Effector memory CD8-positive, alpha-beta T cell (primary cell): Measurements from ENCODE around the gene KCTD17.
"Not testable (repeated sequence)": the region's sequence is repeated elsewhere in the genome, so short reads cannot be mapped to it uniquely, and the experiment has no call there.

ENCODE experiments used
- ATAC-seq: fragments of 150-1000 bp; cut with Tn5 transposase; replicated peaks from 2 replicates; pipeline ENCODE4 v1.10.0; 2021; ENCODE audit warnings: mild to moderate bottlenecking, moderate library complexity
- DNase-seq, 3 experiments: peaks; one replicate each; pipeline ENCODE4 v3.0.0; 2021
- H3K27ac Mint-ChIP-seq, 2 donors: one replicate each; pipeline ENCODE4 v1.8.0; 2022; ENCODE audit warnings: mild to moderate bottlenecking in 2 of 2, mixed read lengths in 2 of 2, moderate library complexity in 2 of 2
- H3K27me3 Mint-ChIP-seq, 2 donors: one replicate each; pipeline ENCODE4 v1.8.0; 2022; ENCODE audit warnings: mixed read lengths in 2 of 2
- H3K36me3 Mint-ChIP-seq: one replicate; pipeline ENCODE4 v1.8.0; 2022; ENCODE audit warnings: mild to moderate bottlenecking, moderate library complexity, mixed read lengths; ENCODE audit not compliant: insufficient read depth
- H3K4me1 Mint-ChIP-seq, 2 donors: one replicate each; pipeline ENCODE4 v1.8.0; 2022; ENCODE audit warnings: low read depth in 2 of 2, mixed read lengths in 2 of 2
- H3K4me3 Mint-ChIP-seq, 2 donors: one replicate each; pipeline ENCODE4 v1.8.0; 2022; ENCODE audit warnings: mild to moderate bottlenecking in 2 of 2, mixed read lengths in 2 of 2, moderate library complexity in 2 of 2
- H3K9me3 Mint-ChIP-seq, 2 donors: one replicate each; pipeline ENCODE4 v1.8.0; 2022; ENCODE audit warnings: mixed read lengths in 2 of 2

The KCTD17 gene

DNA sequence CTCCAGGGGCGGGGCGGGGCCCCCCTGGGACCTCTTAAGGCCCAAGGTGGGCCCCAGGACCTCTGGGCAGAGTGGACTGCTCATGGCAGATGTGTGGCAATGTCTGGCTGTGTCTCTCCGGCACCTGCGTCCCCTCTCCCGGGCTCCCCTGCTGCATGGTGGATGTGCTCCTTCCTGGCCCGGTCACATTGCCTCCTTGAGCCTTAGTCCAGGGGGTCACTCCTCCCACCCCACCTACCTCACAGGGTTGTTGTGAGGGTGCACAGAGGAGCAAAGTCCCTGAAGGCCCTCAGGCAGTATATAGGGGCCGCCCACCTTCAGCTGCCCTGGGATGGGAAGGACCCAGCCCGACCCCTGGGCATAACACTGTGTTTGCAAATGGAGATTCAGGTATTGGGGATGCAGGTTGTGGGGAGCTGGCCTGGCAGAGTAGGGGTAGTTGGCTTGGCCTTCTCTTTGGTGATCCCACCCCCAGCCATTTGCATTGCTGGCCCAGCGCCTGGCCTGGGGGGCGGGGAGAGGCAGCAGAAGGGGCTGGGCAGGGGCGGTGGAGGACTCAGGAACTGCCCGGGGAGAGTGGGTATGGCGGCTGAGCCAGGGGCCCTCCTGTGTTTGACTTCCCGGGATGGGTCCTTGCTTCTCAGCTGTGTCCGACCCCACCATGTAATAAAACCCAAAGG lies 11.3 kb downstream of the KCTD17 start:
- Mint-ChIP-seq H3K27me3 (peaks cover 0 to 5% of the 10 kb centered on the region in 2 donors), H3K9me3 (no peaks in the 10 kb centered on the region), H3K36me3 (peaks cover 17% of the 10 kb centered on the region), H3K4me3 (no peak overlapping the region), H3K4me1 (peaks cover 0 to 7% of the 10 kb centered on the region in 2 donors), H3K27ac (no peak overlapping the region)
- no peak for ATAC-seq
- DNase-seq, result no peak

DNA sequence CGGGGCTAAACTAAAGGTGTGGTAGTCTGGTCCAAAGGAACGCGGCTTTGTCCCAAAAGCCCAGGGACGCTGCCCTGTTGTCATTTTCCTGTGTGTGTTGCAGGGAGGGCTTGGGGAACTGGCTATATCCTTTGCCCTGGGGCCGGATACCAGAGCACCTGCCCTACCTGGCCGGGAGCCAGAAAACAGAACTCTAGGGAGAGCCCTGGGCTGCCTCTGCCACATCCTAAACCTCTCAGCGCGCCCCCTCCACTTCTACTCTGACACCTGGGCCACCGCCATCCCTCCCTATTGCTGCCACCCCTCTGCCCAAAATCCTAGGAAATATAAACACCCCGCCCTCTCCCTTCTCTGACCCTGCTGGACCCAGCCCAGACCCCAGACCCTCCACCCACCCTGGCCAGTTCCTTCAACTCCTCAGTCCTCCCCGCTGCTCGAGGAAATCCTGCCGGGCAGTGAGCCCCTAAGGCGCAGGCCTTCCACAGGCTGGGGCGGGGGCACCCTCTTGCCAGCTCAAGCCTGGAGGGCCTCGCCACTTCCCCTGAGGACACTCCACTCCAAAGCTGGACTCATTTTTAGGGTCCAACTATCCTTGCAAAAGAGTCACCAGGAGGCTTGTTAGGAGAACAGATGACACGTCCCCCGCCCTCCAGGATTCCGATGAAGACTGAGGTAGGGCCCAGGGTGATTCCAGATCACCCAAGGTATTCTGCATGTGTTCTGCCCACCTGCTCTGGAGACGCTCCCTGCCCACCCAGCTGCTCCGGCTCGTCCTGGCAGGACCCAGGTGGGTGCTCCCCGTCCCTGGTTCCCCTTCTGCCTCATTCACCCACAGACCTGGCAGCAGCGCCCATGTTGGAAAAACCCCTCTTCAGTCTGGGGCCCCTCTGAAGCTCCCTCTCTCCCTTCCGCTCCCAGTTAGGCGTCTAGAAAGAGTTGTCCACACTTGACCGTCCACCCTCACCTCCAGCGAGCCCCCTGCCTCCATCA lies 12.2 kb downstream of the KCTD17 start:
- H3K4me1 Mint-ChIP-seq, result peaks cover 0 to 7% of the 10 kb centered on the region in 2 donors
- no peaks in the 10 kb centered on the region for H3K9me3 Mint-ChIP-seq
- H3K36me3 Mint-ChIP-seq, result peaks cover 12% of the 10 kb centered on the region
- ATAC-seq, result no peak
- peaks cover 0 to 12% of the 10 kb centered on the region in 2 donors for H3K27me3 Mint-ChIP-seq
- H3K4me3 Mint-ChIP-seq, result no peak overlapping the region
- H3K27ac Mint-ChIP-seq, result peak overlapping the region in 1 of 2 donors; percentile 44
- DNase-seq, result no peak

DNA sequence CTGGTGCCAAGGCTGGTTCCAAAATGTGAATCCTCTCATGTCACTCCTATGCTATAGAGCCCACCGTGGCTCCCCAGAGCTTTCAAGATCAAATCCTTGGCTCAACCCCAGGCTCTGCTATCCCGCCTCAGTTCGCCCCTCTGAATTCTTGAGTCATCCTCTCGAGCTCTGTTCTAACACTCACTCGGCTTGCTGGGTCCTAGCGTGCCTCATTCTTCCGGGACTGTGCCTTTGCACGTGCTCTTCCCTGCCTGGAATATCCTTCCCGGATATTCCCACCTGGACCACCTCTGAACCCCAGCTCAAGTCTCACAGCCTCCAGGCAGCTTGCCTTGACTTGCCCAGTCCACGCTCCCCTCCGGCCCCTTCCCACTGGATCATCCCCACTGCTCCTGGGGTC lies 13.0 kb downstream of the KCTD17 start:
- Mint-ChIP-seq H3K36me3 (peaks cover 11% of the 10 kb centered on the region), H3K9me3 (no peaks in the 10 kb centered on the region), H3K27ac (peak overlapping the region in 1 of 2 donors; percentile 44), H3K4me3 (no peak overlapping the region), H3K4me1 (peaks cover 0 to 7% of the 10 kb centered on the region in 2 donors), H3K27me3 (peaks cover 2 to 12% of the 10 kb centered on the region in 2 donors)
- no peak for ATAC-seq
- no peak for DNase-seq

DNA sequence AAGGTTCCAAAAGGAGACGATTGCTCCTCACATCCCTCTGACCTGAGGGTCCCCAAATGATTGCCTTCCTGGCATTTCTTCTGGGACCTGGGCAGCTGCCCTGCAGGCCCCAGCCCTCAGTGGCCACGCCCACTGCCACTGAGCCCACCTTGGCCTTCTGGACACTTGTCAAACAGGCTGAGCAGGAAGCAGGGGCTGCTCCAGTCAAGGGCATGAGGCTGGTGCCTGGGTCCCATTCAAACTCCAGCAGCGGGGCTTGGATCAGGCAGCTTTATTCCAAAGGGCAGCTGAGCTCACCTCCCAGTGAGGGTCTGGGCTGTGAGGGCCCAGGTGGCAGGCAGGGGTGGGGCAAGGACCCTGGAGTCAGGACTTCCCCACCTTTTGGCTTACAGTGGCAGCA lies 13.6 kb downstream of the KCTD17 start:
- H3K4me1 Mint-ChIP-seq, result peaks cover 0 to 6% of the 10 kb centered on the region in 2 donors
- ATAC-seq, result no peak
- no peak overlapping the region for H3K4me3 Mint-ChIP-seq
- H3K9me3 Mint-ChIP-seq, result no peaks in the 10 kb centered on the region
- peaks cover 8 to 12% of the 10 kb centered on the region in 2 donors for H3K27me3 Mint-ChIP-seq
- DNase-seq, result no peak
- peaks cover 8% of the 10 kb centered on the region for H3K36me3 Mint-ChIP-seq
- no peak overlapping the region for H3K27ac Mint-ChIP-seq

DNA sequence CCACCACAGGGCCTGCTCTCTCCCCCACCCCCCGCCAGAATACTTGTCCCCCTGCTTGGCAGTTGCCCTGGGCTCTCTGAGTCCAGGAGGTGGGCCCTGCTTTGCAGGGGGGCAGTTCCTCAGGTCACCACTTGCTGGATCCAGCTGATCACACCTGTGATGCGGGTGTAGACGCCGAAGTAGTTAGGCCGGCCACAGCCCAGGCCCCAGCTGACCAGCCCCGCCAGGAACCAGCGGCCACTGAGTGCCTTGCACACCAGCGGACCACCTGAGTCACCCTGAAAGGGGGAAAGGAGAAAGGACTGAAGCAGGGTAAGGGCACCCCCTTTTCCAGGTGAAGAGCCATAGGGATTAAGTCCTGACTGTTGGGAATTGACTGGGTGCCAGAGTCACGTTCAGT lies 14.4 kb downstream of the KCTD17 start:
- ATAC-seq (no peak), DNase-seq (no peak)
- H3K4me1 Mint-ChIP-seq, result peaks cover 0 to 4% of the 10 kb centered on the region in 2 donors
- peaks cover 10 to 12% of the 10 kb centered on the region in 2 donors for H3K27me3 Mint-ChIP-seq
- peaks cover 8% of the 10 kb centered on the region for H3K36me3 Mint-ChIP-seq
- no peaks in the 10 kb centered on the region for H3K9me3 Mint-ChIP-seq
- peak overlapping the region in 1 of 2 donors; percentile 10 for H3K27ac Mint-ChIP-seq
- H3K4me3 Mint-ChIP-seq, result no peak overlapping the region

DNA sequence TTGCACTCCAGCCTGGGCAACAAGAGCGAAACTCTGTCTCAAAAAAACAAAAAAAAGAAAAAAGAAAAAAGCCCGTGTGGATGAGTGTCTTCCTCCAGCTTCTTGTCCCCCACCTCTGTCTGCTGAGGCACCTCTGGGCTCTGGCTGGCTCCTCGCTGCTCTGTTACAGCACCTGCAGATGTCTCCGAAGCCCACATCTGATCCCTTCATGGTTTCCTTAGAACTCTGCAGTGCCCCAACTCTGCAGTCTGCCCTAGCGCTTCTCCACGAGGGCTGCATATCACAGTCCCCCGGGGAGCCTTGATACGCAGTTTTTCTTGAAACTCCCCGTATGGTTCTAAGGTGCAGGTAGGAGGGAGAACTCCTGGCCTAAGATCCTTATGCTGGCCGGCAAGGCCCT lies 15.9 kb downstream of the KCTD17 start:
- DNase-seq, result no peak
- H3K4me1 Mint-ChIP-seq, result peaks cover 0 to 2% of the 10 kb centered on the region in 2 donors
- H3K4me3 Mint-ChIP-seq, result no peak overlapping the region
- H3K36me3 Mint-ChIP-seq, result peaks cover 8% of the 10 kb centered on the region
- no peaks in the 10 kb centered on the region for H3K9me3 Mint-ChIP-seq
- H3K27ac Mint-ChIP-seq, result no peak overlapping the region
- H3K27me3 Mint-ChIP-seq, result peaks cover 10 to 12% of the 10 kb centered on the region in 2 donors
- ATAC-seq, result no peak

DNA sequence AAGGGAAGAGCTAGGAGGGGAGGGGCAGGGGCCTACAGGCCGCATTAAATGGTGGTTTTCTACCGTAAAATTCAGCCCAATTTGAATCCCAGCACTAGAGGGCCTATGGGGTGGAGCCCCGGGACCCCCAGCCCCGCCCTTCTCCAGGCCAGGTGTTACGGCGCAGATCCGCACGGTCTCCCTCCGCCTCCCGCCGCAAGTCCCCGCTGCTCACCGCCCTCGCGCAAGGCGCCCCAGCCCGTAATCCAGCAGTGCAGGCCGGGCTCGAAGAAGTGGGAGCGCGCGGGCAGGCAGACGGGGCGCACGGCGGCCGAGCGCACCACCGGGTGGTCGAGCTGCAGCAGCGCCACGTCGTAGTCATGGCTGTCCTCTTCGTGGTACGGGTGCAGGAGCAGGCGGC lies 17.3 kb downstream of the KCTD17 start:
- DNase-seq, result no peak
- no peak overlapping the region for H3K4me3 Mint-ChIP-seq
- ATAC-seq, result peak; percentile 26
- H3K27me3 Mint-ChIP-seq, result peaks cover 10 to 12% of the 10 kb centered on the region in 2 donors
- peaks cover 0 to 2% of the 10 kb centered on the region in 2 donors for H3K4me1 Mint-ChIP-seq
- H3K9me3 Mint-ChIP-seq, result no peaks in the 10 kb centered on the region
- H3K36me3 Mint-ChIP-seq, result peaks cover 8% of the 10 kb centered on the region
- no peak overlapping the region for H3K27ac Mint-ChIP-seq

DNA sequence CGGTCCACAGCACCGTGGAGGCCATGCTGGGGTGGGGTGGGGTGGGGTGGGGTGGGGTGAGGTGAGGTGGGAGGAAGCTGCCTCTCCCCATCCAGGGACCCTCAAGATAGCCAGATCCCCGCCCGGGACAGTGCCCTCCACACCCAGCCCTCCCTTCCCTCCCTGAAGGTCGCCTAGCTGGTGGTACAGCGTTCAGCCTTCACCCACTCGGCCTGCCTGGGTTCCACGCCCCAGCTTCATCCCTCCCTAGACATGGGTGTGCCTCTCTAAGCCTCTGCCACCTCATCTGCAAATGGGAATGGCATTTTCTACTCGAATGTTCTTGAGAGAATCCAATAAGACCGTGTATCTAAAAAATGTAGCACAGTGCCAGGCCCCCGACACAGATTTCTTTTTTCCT lies 17.8 kb downstream of the KCTD17 start:
- H3K36me3 Mint-ChIP-seq, result peaks cover 8% of the 10 kb centered on the region
- H3K27me3 Mint-ChIP-seq, result peaks cover 12 to 15% of the 10 kb centered on the region in 2 donors

DNA sequence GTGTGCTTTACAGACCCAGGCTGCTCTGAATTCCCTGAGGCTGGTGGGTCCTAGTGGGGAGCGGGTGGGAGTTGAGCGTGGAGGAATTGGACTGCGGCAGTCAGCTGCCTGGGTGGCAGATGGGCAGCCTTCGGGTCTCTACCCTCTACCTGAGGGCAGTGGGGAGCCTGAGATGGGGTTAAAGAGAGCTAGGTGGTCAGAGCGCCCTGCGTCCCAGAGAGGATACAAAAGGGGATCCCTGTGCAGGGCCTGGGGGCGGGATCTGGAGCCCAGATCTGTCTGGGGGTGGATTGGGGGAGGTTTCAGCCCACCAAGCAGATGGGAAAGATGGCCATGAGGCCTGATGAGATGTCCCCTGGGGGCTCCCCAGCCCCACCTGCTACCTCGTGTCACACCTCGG lies 18.2 kb downstream of the KCTD17 start:
- Mint-ChIP-seq H3K36me3 (peaks cover 5% of the 10 kb centered on the region), H3K27ac (no peak overlapping the region)

More for the DNA sequence above, 17.8 kb downstream of the KCTD17 start:
- H3K27ac Mint-ChIP-seq, result no peak overlapping the region
- no peaks in the 10 kb centered on the region for H3K9me3 Mint-ChIP-seq
- H3K4me1 Mint-ChIP-seq, result peaks cover 0 to under 1% of the 10 kb centered on the region in 2 donors
- no peak overlapping the region for H3K4me3 Mint-ChIP-seq
- ATAC-seq (no peak), DNase-seq (no peak)

DNA sequence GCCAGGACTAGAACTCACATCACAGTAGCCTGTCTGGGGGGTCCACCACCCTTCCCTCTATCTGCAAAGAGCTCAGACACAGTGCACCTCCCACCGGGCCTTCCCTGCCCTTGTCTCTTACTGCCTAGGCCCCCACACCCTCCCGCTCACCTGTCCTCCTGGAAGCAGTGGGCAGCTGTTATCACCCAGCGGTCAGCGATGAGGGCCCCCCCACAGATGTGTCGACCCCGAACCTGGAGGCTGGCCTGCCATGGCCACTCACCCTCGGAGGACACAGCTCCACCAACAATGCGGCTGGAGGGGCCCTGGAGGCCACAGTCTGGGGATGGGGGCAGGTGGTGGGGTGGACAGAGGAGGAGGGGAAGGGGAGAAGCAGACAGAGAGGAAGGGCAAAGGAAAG lies 18.8 kb downstream of the KCTD17 start:
- Mint-ChIP-seq H3K4me1 (no peaks in the 10 kb centered on the region), H3K36me3 (no peaks in the 10 kb centered on the region), H3K27me3 (peaks cover 18 to 20% of the 10 kb centered on the region in 2 donors), H3K9me3 (no peaks in the 10 kb centered on the region), H3K4me3 (no peak overlapping the region), H3K27ac (no peak overlapping the region)
- ATAC-seq, result no peak
- no peak for DNase-seq

More for the DNA sequence above, 18.2 kb downstream of the KCTD17 start:
- Mint-ChIP-seq H3K4me3 (no peak overlapping the region), H3K9me3 (no peaks in the 10 kb centered on the region), H3K4me1 (no peaks in the 10 kb centered on the region), H3K27me3 (peaks cover 12 to 15% of the 10 kb centered on the region in 2 donors)
- DNase-seq, result no peak
- ATAC-seq, result no peak

DNA sequence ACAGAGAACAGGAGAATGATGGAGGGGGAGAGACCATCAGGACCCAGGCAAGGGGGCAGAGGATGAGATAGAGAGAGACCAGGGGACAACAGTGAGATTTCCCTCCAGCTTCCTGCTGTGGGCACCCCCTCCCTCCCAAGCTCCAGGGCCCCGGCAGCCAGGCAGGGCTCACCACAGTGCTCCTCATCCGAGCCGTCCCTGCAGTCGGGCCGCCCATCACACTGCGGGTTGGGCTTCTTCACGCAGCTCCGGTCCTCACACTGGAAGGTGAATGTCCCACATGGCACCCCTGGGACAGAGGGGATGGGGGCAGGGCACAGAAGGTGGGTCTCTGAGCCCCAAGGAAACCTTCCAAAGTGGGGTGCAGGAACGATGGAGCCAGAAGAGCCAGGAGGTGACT lies 19.2 kb downstream of the KCTD17 start:
- Mint-ChIP-seq H3K36me3 (no peaks in the 10 kb centered on the region), H3K9me3 (no peaks in the 10 kb centered on the region), H3K27ac (no peak overlapping the region), H3K4me3 (no peak overlapping the region), H3K4me1 (peaks cover 0 to 2% of the 10 kb centered on the region in 2 donors), H3K27me3 (peaks cover 22 to 24% of the 10 kb centered on the region in 2 donors)
- ATAC-seq, result no peak
- DNase-seq, result no peak

DNA sequence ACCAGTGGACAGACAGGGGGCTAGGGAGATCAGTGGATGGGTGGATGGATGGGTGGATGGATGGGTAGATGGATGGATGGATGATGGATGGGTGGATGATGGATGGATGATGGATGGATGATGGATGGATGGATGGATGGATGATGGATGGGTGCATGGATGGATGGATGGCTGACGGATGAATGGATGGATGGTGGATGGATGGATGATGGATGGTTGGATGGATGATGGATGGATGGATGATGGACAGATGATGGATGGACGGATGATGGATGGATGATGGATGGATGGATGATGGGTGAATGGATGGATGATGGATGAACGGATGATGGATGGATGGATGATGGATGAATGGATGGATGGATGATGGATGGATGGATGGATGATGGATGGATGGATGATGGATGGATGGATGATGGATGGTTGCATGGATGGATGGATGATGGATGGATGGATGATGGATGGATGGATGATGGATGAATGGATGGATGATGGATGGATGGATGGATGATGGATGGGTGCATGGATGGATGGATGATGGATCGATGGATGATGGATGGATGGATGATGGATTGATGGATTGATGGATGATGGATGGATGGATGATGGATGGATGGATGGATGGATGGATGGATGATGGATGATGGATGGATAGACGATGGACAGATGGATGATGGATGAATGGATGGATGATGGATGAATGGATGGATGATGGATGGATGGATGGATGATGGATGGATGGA lies 20.5 kb downstream of the KCTD17 start:
- H3K27ac Mint-ChIP-seq, H3K4me3 Mint-ChIP-seq, H3K4me1 Mint-ChIP-seq, H3K9me3 Mint-ChIP-seq, H3K36me3 Mint-ChIP-seq, DNase-seq, ATAC-seq: not testable (repeated sequence)
- peaks cover 27 to 29% of the 10 kb centered on the region in 2 donors for H3K27me3 Mint-ChIP-seq

DNA sequence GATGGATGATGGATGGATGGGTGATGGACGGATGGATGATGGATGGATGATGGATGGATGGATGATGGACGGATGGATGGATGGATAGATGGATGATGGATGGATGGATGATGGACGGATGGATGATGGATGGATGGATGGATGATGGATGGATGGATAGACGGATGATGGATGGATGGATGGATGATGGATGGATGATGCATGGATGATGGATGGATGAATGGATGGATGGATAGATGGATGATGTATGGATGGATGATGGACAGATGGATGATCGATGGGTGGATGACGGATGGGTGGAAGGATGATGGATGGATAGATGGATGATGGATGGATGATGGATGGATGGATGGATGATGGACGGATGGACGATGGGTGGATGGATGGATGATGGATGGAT lies 21.1 kb downstream of the KCTD17 start:
- H3K27ac Mint-ChIP-seq, result no peak overlapping the region
- ATAC-seq (no peak), DNase-seq (no peak)
- H3K27me3 Mint-ChIP-seq, result peaks cover 23 to 29% of the 10 kb centered on the region in 2 donors
- no peaks in the 10 kb centered on the region for H3K9me3 Mint-ChIP-seq
- H3K4me1 Mint-ChIP-seq, result peaks cover under 1 to 2% of the 10 kb centered on the region in 2 donors
- H3K36me3 Mint-ChIP-seq, result no peaks in the 10 kb centered on the region
- no peak overlapping the region for H3K4me3 Mint-ChIP-seq
